Transverse colon (tissue), 4 donors: ENCODE data around the gene ERLEC1. TPM values are rescaled to one million over a fixed set of nuclear protein-coding genes. Genes with fewer than 3 reads are reported as not detected.

ENCODE experiments used
- DNase-seq: peaks from one replicate; pipeline ENCODE4 v3.0.0-alpha.2; 2019
- H3K27ac ChIP-seq, 4 donors: fragments of 200-600 bp; sonication (generic); 2 replicates each; pipeline ENCODE4 v1.5.1; 2016 to 2018; ENCODE audit warnings: inconsistent platforms in 4 of 4
- H3K27me3 ChIP-seq: fragments of 200-600 bp; sonication (generic); 2 replicates; pipeline ENCODE4 v1.5.1; 2017; ENCODE audit warnings: inconsistent platforms
- H3K36me3 ChIP-seq, 4 donors: fragments of 200-600 bp; sonication (generic); 2 replicates each; pipeline ENCODE4 v1.5.1; 2017 to 2019; ENCODE audit warnings: inconsistent platforms in 4 of 4
- H3K4me1 ChIP-seq, 4 donors: fragments of 200-600 bp; sonication (generic); 2 replicates each; pipeline ENCODE4 v1.5.1; 2017 to 2020; ENCODE audit warnings: inconsistent platforms in 4 of 4
- H3K4me3 ChIP-seq, 4 donors: fragments of 200-600 bp; sonication (generic); 1 replicate in 1 of 4; 2 replicates in 3 of 4; pipeline versions ENCODE4 v1.5.1 to v1.6.1; 2017 to 2019; ENCODE audit warnings: inconsistent platforms in 4 of 4
- H3K9me3 ChIP-seq, 2 donors: fragments of 200-600 bp; sonication (generic); 2 replicates each; pipeline ENCODE4 v1.5.1; 2017 to 2019; ENCODE audit warnings: inconsistent platforms in 2 of 2
- CTCF ChIP-seq, 5 experiments: fragments of 200-600 bp in 3 of 5; fragments of 450-650 bp in 2 of 5; sonication (generic) in 3 of 5; IDR thresholded peaks; 1 replicate in 2 of 5; 2 replicates in 3 of 5; pipeline ENCODE4 v1.5.1; 2016 to 2017; ENCODE audit warnings: antibody characterized with exemption in 5 of 5, inconsistent platforms in 3 of 5, mild to moderate bottlenecking in 2 of 5, moderate library complexity in 1 of 5
- EP300 ChIP-seq: sonication (generic); formaldehyde crosslinking; IDR thresholded peaks from one replicate; pipeline ENCODE4 v1.6.1; 2017; ENCODE audit warnings: antibody characterized with exemption, low read depth
- POLR2A ChIP-seq: fragments of 450-650 bp; IDR thresholded peaks from one replicate; pipeline ENCODE4 v1.6.1; 2016; ENCODE audit warnings: antibody characterized with exemption, mild to moderate bottlenecking, moderate library complexity
- POLR2AphosphoS5 ChIP-seq, 3 donors: sonication (generic); formaldehyde crosslinking; IDR thresholded peaks; one replicate each; pipeline ENCODE4 v1.6.1; 2016; ENCODE audit warnings: antibody characterized with exemption in 3 of 3
- WGBS, 2 donors: methylation state at CpG; one replicate each; pipeline ENCODE4 v1.1.5; 2018; ENCODE audit warnings: low coverage in 1 of 2; 5-methylcytosine and 5-hydroxymethylcytosine counted together
- in situ Hi-C, 4 donors: fragments of 200-750 bp; cut with MboI; loops; one replicate each; pipeline versions ENCODE4 v1.15.0 to v1.15.1; 2017; ENCODE audit warnings: low sequenced_read_pairs in 3 of 4, low pct_ligation_motif_present in 1 of 4, low pct_unique_long_range_greater_than_20kb in 1 of 4
- intact Hi-C: fragments of 100-400 bp; cut with DNase I; formaldehyde crosslinking; loops from one replicate; pipeline ENCODE4 v1.15.1; 2023; ENCODE audit warnings: low total_unique reads
- total RNA-seq, 4 donors: library from RNA; depleted of rRNA; stranded (reverse); fragments of >200 nt; gene quantifications; one replicate each; pipeline ENCODE4 v1.1.0, GENCODE V29; 2016

The ERLEC1 gene
- total RNA-seq, 4 donors from 2014 or later, result 6.4 to 43.8 (median 32.0) TPM

GRCh38 chr2:53793821-53794220 lies 7.0 kb downstream of the ERLEC1 start:
- intact Hi-C loops, result no loop called here
- H3K27me3 ChIP-seq, result no peaks in the 10 kb centered on the region
- DNase-seq, result no peak
- WGBS, 2 donors, result 78 to 79% methylated on average over 3 of the region's 3 CpGs
- peaks cover 0 to 41% (median 20%) of the 10 kb centered on the region in 4 donors for H3K36me3 ChIP-seq
- in situ Hi-C loops, result no loop called here
- no peaks in the 10 kb centered on the region for H3K9me3 ChIP-seq
- H3K4me3 ChIP-seq, result no peak overlapping the region
- no peak overlapping the region for H3K27ac ChIP-seq
- peaks cover 0 to 21% (median 4%) of the 10 kb centered on the region in 4 donors for H3K4me1 ChIP-seq
- TF ChIP-seq POLR2A (no peak), POLR2AphosphoS5 (IDR thresholded peaks at IDR 0.05) (no peak), EP300 (no peak), CTCF (IDR thresholded peaks at IDR 0.05) (no peak)

DNA sequence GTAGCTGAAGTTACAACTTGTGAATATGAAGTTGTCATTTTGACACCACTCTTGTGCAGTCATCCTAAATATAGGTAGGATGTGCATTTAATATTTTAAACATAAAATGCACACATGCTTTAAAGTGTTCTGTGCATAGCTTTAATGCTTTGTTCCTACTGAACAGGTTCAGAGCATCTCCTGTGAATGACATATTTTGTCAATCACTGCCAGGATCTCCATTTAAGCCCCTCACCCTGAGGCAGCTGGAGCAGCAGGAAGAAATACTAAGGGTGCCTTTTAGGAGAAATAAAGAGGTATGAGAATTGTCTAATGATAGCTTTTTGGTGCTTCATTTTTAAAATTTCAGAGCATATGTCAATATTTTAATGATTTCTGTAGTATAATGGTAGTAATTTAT lies 14.7 kb downstream of the ERLEC1 start:
- H3K36me3 ChIP-seq, result peaks cover 0 to 60% (median 26%) of the 10 kb centered on the region in 4 donors
- no peaks in the 10 kb centered on the region for H3K9me3 ChIP-seq
- H3K4me1 ChIP-seq, result no peaks in the 10 kb centered on the region
- TF ChIP-seq EP300 (no peak), POLR2AphosphoS5 (IDR thresholded peaks at IDR 0.05) (no peak), POLR2A (no peak), CTCF (IDR thresholded peaks at IDR 0.05) (no peak)
- in situ Hi-C loops, result no loop called here
- no peak for DNase-seq
- no peak overlapping the region for H3K4me3 ChIP-seq
- H3K27ac ChIP-seq, result no peak overlapping the region
- intact Hi-C loops, result no loop called here
- H3K27me3 ChIP-seq, result no peaks in the 10 kb centered on the region

- 78 to 85% methylated on average over 7 of the region's 7 CpGs for WGBS, 2 donors
- Histone ChIP-seq H3K4me1 (no peaks in the 10 kb centered on the region), H3K27ac (no peak overlapping the region), H3K27me3 (no peaks in the 10 kb centered on the region), H3K36me3 (peaks cover 0 to 61% (median 27%) of the 10 kb centered on the region in 4 donors), H3K4me3 (no peak overlapping the region), H3K9me3 (no peaks in the 10 kb centered on the region)
- TF ChIP-seq CTCF (IDR thresholded peaks at IDR 0.05) (no peak), POLR2A (no peak), POLR2AphosphoS5 (IDR thresholded peaks at IDR 0.05) (no peak), EP300 (no peak)
- DNase-seq, result no peak
- intact Hi-C loops (no loop called here), in situ Hi-C loops (no loop called here)
These were observed 15.8 kb downstream of the ERLEC1 start for GRCh38 chr2:53802617-53803151.

DNA sequence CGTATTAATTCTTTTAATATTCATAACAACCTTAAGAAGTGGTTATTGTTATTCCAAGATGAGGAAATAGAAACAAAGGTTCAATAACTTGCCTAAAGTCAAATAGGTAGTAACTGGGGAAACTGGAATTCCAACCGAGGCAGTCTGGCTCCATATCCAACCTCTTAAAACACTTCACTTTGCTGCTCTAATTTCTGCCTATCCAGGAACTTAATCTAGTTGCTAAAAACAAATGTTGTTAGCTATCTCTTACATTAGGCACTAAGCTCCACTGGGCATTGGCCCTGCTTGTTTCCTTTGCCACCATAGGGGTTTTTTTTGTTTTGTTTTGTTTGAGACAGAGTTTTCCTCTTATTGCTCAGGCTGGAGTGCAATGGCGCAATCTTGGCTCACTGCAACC lies 24.8 kb downstream of the ERLEC1 start:
- H3K4me1 ChIP-seq, result peaks cover 0 to 4% (median 0%) of the 10 kb centered on the region in 4 donors
- H3K36me3 ChIP-seq, result peaks cover 0 to 77% (median 34%) of the 10 kb centered on the region in 4 donors
- DNase-seq, result no peak
- TF ChIP-seq EP300 (no peak), CTCF (IDR thresholded peaks at IDR 0.05) (no peak), POLR2AphosphoS5 (IDR thresholded peaks at IDR 0.05) (no peak), POLR2A (no peak)
- in situ Hi-C loops (no loop called here), intact Hi-C loops (no loop called here)
- H3K4me3 ChIP-seq, result no peak overlapping the region
- WGBS, 2 donors, result 94 to 100% methylated on average over 3 of the region's 3 CpGs
- no peak overlapping the region for H3K27ac ChIP-seq
- no peaks in the 10 kb centered on the region for H3K27me3 ChIP-seq
- no peaks in the 10 kb centered on the region for H3K9me3 ChIP-seq
